HepG2 (cell line): Measurements from ENCODE around the gene DNMBP. TPM values are rescaled to one million over a fixed set of nuclear protein-coding genes. Genes with fewer than 3 reads are reported as not detected.

ENCODE experiments used
- ARNT2 ChIP-seq: sonication (generic); formaldehyde crosslinking; IDR thresholded peaks from 2 replicates; pipeline ENCODE4 v1.8.0; 2022; ENCODE audit warnings: mild to moderate bottlenecking, low read depth, missing genetic modification reagents, moderate library complexity
- EEA1 ChIP-seq: sonication (generic); formaldehyde crosslinking; IDR thresholded peaks from 2 replicates; pipeline ENCODE4 v1.5.1; 2020; ENCODE audit warnings: mild to moderate bottlenecking, missing genetic modification reagents, borderline replicate concordance
- EHMT2 ChIP-seq: fragments of 200-600 bp; sonication (generic); IDR thresholded peaks from 2 replicates; pipeline ENCODE4 v1.7.0; 2017; ENCODE audit warnings: antibody characterized with exemption, low read depth, low read length, borderline replicate concordance
- GATAD1 ChIP-seq: IDR thresholded peaks from 2 replicates; pipeline ENCODE4 v1.6.1; 2016; ENCODE audit warnings: missing genetic modification reagents, missing compliant biosample characterization
- HNF4G ChIP-seq, 2 experiments: sonication (generic) in 1 of 2; formaldehyde crosslinking in 1 of 2; IDR thresholded peaks; 2 replicates each; pipeline versions ENCODE4 v1.4.0 to v1.6.1; 2011 to 2020; ENCODE audit warnings: borderline replicate concordance in 2 of 2, low read depth in 2 of 2, mild to moderate bottlenecking in 2 of 2, low read length in 1 of 2, missing genetic modification reagents in 1 of 2, moderate library complexity in 1 of 2
- KLF11 ChIP-seq: IDR thresholded peaks from 2 replicates; pipeline ENCODE4 v1.6.1; 2016; ENCODE audit warnings: missing compliant biosample characterization
- MAFF ChIP-seq: IDR thresholded peaks from 2 replicates; pipeline ENCODE4 v1.6.1; 2011; ENCODE audit warnings: low read depth, low read length, improper control_type of control experiment
- MIER3 ChIP-seq: IDR thresholded peaks from 2 replicates; pipeline ENCODE4 v1.6.1; 2016; ENCODE audit warnings: missing compliant biosample characterization, borderline replicate concordance
- NCOA2 ChIP-seq: sonication (generic); formaldehyde crosslinking; IDR thresholded peaks from 2 replicates; pipeline ENCODE4 v1.8.0; 2022; ENCODE audit warnings: inconsistent platforms
- PITX1 ChIP-seq: sonication (generic); formaldehyde crosslinking; IDR thresholded peaks from 2 replicates; pipeline ENCODE4 v1.5.1; 2020; ENCODE audit warnings: mild to moderate bottlenecking, missing genetic modification reagents
- POGZ ChIP-seq: sonication (generic); formaldehyde crosslinking; IDR thresholded peaks from 2 replicates; pipeline ENCODE4 v1.4.0; 2020; ENCODE audit warnings: mild to moderate bottlenecking, missing genetic modification reagents
- REXO4 ChIP-seq: sonication (generic); formaldehyde crosslinking; IDR thresholded peaks from 2 replicates; pipeline ENCODE4 v1.8.0; 2022; ENCODE audit warnings: missing genetic modification reagents, mild to moderate bottlenecking, borderline replicate concordance
- SRF ChIP-seq: IDR thresholded peaks from 2 replicates; pipeline ENCODE4 v1.6.1; 2011; ENCODE audit warnings: mild to moderate bottlenecking, low read depth, low read length, moderate library complexity
- SUZ12 ChIP-seq: fragments of 150-350 bp; IDR thresholded peaks from 2 replicates; pipeline ENCODE4 v1.6.1; 2014; ENCODE audit warnings: low read depth, low read length
- YEATS2 ChIP-seq: sonication (generic); formaldehyde crosslinking; IDR thresholded peaks from 2 replicates; pipeline ENCODE4 v1.4.0; 2020; ENCODE audit warnings: missing genetic modification reagents, borderline replicate concordance
- ZBTB7B ChIP-seq: sonication (generic); formaldehyde crosslinking; IDR thresholded peaks from 2 replicates; pipeline ENCODE4 v1.4.0; 2020; ENCODE audit warnings: missing genetic modification reagents
- ZNF205 ChIP-seq: IDR thresholded peaks from 2 replicates; pipeline ENCODE4 v1.6.1; 2018; ENCODE audit warnings: missing biosample characterization, missing genetic modification reagents
- ZNF230 ChIP-seq: sonication (generic); formaldehyde crosslinking; IDR thresholded peaks from 2 replicates; pipeline ENCODE4 v1.4.0; 2020; ENCODE audit warnings: mild to moderate bottlenecking, missing genetic modification reagents
- ZNF33B ChIP-seq: sonication (generic); formaldehyde crosslinking; IDR thresholded peaks from 2 replicates; pipeline ENCODE4 v1.5.1; 2020; ENCODE audit warnings: mild to moderate bottlenecking, missing genetic modification reagents
- ZNF629 ChIP-seq: sonication (generic); formaldehyde crosslinking; conservative IDR thresholded peaks from 2 replicates; pipeline ENCODE4 v1.5.0; 2020; ENCODE audit warnings: missing genetic modification reagents
- ZNF652 ChIP-seq: IDR thresholded peaks from 2 replicates; pipeline ENCODE4 v1.6.1; 2016; ENCODE audit warnings: low read depth, borderline replicate concordance
- ZSCAN29 ChIP-seq: sonication (generic); formaldehyde crosslinking; conservative IDR thresholded peaks from 2 replicates; pipeline ENCODE4 v1.4.0; 2020; ENCODE audit warnings: mild to moderate bottlenecking, missing genetic modification reagents
- polyA plus RNA-seq, 8 experiments: library from polyadenylated mRNA; depleted of rRNA in 3 of 8; stranded (reverse) in 7 of 8; unstranded in 1 of 8; fragments of >200 nt; fragmentation: Illumina TruSeq in 4 of 8; extraction: Trizol in 4 of 8; gene quantifications; 2 replicates each; pipeline versions ENCODE4 v1.2.1 to v1.2.3, GENCODE V29; 2011 to 2016; ENCODE audit warnings: low read depth in 4 of 8, missing spikeins in 1 of 8, mixed read lengths in 1 of 8; ENCODE audit not compliant: insufficient read depth in 1 of 8
- total RNA-seq, 5 experiments: library from RNA; depleted of rRNA; stranded (reverse); fragments of >200 nt; fragmentation: Illumina TruSeq; extraction: Trizol; gene quantifications; 2 replicates each; pipeline ENCODE4 v1.2.3, GENCODE V29; 2016; ENCODE audit warnings: low read depth in 1 of 5
- TF ChIP-seq, protein P1 (sequence below): sonication (generic); formaldehyde crosslinking; IDR thresholded peaks from 2 replicates; pipeline ENCODE4 v1.8.0; 2023; ENCODE audit warnings: mild to moderate bottlenecking, missing genetic modification reagents
- TF ChIP-seq, protein P2 (sequence below): sonication (generic); formaldehyde crosslinking; IDR thresholded peaks from 2 replicates; pipeline ENCODE4 v1.8.0; 2022; ENCODE audit warnings: missing genetic modification reagents, low read depth, mild to moderate bottlenecking, borderline replicate concordance
- TF ChIP-seq, protein P3 (sequence below): sonication (generic); formaldehyde crosslinking; conservative IDR thresholded peaks from 2 replicates; pipeline ENCODE4 v1.4.0; 2020; ENCODE audit warnings: mild to moderate bottlenecking, missing genetic modification reagents, moderate library complexity
- TF ChIP-seq, protein P4 (sequence below): IDR thresholded peaks from 2 replicates; pipeline ENCODE4 v1.6.1; 2012; ENCODE audit warnings: low read depth, low read length, improper control_type of control experiment

The DNMBP gene
- total and polyA plus RNA-seq, 2 of the 13 experiments (the other 11 are each of a cell fraction or from before 2014, with no cell fraction given): 3.6 to 6.3 TPM

DNA sequence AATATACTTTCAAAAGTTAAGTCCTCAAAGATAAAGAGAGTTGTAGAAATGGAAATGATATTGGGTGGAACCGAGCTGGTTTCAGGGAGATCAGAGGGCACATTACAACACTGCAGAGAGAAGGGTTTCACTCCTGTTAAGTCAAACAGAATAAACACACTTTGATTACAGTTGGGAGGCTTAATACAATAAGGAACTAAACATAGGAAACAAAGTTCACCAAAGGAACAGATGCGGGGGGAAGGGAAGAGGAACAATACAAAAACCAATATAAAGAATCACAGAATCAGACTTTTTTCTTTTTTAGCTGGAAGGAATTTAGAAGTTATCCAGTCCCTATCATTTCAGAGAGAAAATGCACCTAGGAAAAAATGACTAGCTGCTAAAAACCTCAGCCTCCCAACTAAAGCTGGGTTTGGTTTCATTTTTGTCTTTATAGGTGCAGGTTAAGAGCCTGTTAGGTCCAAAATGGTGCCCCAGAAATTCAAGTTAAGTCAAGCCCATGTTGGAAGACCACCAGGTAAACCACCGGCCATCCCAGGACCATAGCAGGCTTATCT is 81.9 kb downstream of the DNMBP start (continued):
- TF ChIP-seq MIER3 (no peak), REXO4 (CRISPR knock-in tag) (no peak), ZNF629 (no peak), KLF11 (no peak), ZNF205 (CRISPR knock-in tag) (no peak), ZNF652 (CRISPR knock-in tag) (no peak), SRF (no peak), POGZ (CRISPR knock-in tag) (peak; percentile 45; the same call in 1 of the 2 replicates), YEATS2 (no peak), GATAD1 (CRISPR knock-in tag) (no peak), ZNF230 (CRISPR knock-in tag) (no peak), MAFF (no peak), ZBTB7B (CRISPR knock-in tag) (no peak), ZSCAN29 (no peak), EHMT2 (no peak), SUZ12 (no peak), ZNF33B (CRISPR knock-in tag) (no peak), EEA1 (CRISPR knock-in tag) (no peak), NCOA2 (peak; percentile 57; the same call in 1 of the 2 replicates), PITX1 (CRISPR knock-in tag) (peak; percentile 35; the same call in 1 of the 2 replicates), HNF4G (IDR thresholded peaks at IDR 0.05; ENCODE audit: borderline replicate concordance, low read depth, low read length) (peak; percentile 85), HNF4G (CRISPR knock-in tag; IDR thresholded peaks at IDR 0.05; ENCODE audit: borderline replicate concordance, low read depth) (no peak), ARNT2 (CRISPR knock-in tag) (no peak)
- TF ChIP-seq, protein P1, sequence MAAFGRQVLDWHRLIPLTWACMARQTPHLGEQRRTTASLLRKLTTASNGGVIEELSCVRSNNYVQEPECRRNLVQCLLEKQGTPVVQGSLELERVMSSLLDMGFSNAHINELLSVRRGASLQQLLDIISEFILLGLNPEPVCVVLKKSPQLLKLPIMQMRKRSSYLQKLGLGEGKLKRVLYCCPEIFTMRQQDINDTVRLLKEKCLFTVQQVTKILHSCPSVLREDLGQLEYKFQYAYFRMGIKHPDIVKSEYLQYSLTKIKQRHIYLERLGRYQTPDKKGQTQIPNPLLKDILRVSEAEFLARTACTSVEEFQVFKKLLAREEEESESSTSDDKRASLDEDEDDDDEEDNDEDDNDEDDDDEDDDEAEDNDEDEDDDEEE (CRISPR knock-in tag): no peak
- TF ChIP-seq, protein P2, sequence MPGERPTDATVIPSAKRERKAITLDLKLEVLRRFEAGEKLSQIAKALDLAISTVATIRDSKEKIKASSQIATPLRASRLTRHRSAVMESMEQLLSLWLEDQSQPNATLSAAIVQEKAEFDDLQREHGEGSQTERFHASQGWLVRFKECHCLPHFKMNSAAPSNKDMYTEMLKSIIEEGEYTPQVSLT (CRISPR knock-in tag): no peak
- TF ChIP-seq, protein P3, sequence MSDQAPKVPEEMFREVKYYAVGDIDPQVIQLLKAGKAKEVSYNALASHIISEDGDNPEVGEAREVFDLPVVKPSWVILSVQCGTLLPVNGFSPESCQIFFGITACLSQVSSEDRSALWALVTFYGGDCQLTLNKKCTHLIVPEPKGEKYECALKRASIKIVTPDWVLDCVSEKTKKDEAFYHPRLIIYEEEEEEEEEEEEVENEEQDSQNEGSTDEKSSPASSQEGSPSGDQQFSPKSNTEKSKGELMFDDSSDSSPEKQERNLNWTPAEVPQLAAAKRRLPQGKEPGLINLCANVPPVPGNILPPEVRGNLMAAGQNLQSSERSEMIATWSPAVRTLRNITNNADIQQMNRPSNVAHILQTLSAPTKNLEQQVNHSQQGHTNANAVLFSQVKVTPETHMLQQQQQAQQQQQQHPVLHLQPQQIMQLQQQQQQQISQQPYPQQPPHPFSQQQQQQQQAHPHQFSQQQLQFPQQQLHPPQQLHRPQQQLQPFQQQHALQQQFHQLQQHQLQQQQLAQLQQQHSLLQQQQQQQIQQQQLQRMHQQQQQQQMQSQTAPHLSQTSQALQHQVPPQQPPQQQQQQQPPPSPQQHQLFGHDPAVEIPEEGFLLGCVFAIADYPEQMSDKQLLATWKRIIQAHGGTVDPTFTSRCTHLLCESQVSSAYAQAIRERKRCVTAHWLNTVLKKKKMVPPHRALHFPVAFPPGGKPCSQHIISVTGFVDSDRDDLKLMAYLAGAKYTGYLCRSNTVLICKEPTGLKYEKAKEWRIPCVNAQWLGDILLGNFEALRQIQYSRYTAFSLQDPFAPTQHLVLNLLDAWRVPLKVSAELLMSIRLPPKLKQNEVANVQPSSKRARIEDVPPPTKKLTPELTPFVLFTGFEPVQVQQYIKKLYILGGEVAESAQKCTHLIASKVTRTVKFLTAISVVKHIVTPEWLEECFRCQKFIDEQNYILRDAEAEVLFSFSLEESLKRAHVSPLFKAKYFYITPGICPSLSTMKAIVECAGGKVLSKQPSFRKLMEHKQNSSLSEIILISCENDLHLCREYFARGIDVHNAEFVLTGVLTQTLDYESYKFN (CRISPR knock-in tag): peak; percentile 87
- TF ChIP-seq, protein P4, sequence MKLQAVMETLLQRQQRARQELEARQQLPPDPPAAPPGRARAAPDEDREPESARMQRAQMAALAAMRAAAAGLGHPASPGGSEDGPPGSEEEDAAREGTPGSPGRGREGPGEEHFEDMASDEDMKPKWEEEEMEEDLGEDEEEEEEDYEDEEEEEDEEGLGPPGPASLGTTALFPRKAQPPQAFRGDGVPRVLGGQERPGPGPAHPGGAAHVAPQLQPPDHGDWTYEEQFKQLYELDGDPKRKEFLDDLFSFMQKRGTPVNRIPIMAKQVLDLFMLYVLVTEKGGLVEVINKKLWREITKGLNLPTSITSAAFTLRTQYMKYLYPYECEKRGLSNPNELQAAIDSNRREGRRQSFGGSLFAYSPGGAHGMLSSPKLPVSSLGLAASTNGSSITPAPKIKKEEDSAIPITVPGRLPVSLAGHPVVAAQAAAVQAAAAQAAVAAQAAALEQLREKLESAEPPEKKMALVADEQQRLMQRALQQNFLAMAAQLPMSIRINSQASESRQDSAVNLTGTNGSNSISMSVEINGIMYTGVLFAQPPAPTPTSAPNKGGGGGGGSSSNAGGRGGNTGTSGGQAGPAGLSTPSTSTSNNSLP: peak; percentile 58; the same call in 1 of the 2 replicates
